ENCODE results near the gene ARG2.

- TF ChIP-seq EZH2 (IDR thresholded peaks at IDR 0.05; ENCODE audit: borderline replicate concordance, insufficient read depth, low read depth, low read length, poor library complexity, severe bottlenecking) = no peak
- no peak for TF ChIP-seq CTCF (IDR thresholded peaks at IDR 0.05)
Measured at GRCh38 chr14:67675219-67675582, 55.5 kb downstream of the ARG2 start.

All from B cell (primary cell).